Gastroesophageal sphincter (tissue), 4 donors: ENCODE results near the gene OR10H1. TPM values are rescaled to one million over a fixed set of nuclear protein-coding genes. Genes with fewer than 3 reads are reported as not detected.
A peak's percentile ranks its signal among the peaks of the same experiment; 100 is the strongest.

Experiments
- ATAC-seq: fragments of 150-250 bp; one replicate; pipeline ENCODE4 v1.9.1; 2016; ENCODE audit warnings: mild to moderate bottlenecking, moderate library complexity
- H3K27ac ChIP-seq, 4 donors: fragments of 200-600 bp; sonication (generic) in 3 of 4; 1 replicate in 3 of 4; 2 replicates in 1 of 4; pipeline ENCODE4 v1.5.1; 2016 to 2019
- H3K27me3 ChIP-seq: fragments of 200-600 bp; sonication (generic); one replicate; pipeline ENCODE4 v1.5.1; 2019
- H3K36me3 ChIP-seq, 2 donors: fragments of 200-600 bp; sonication (generic); one replicate each; pipeline ENCODE4 v1.5.1; 2019; ENCODE audit warnings: control low read depth in 1 of 2
- H3K4me1 ChIP-seq, 3 donors: fragments of 200-600 bp; sonication (generic); 1 replicate in 2 of 3; 2 replicates in 1 of 3; pipeline ENCODE4 v1.5.1; 2016 to 2019; ENCODE audit warnings: control low read depth in 2 of 3
- H3K4me3 ChIP-seq, 2 donors: fragments of 200-600 bp; sonication (generic); one replicate each; pipeline ENCODE4 v1.5.1; 2019; ENCODE audit warnings: mild to moderate bottlenecking in 1 of 2, moderate library complexity in 1 of 2
- H3K9me3 ChIP-seq, 3 donors: fragments of 200-600 bp; sonication (generic); one replicate each; pipeline ENCODE4 v1.5.1; 2017 to 2019; ENCODE audit warnings: control low read depth in 2 of 3
- EP300 ChIP-seq: sonication (generic); formaldehyde crosslinking; IDR thresholded peaks from one replicate; pipeline ENCODE4 v1.6.1; 2017; ENCODE audit warnings: antibody characterized with exemption, mild to moderate bottlenecking
- POLR2A ChIP-seq, 2 donors: fragments of 450-650 bp; IDR thresholded peaks; one replicate each; pipeline ENCODE4 v1.6.1; 2017; ENCODE audit warnings: antibody characterized with exemption in 2 of 2, mild to moderate bottlenecking in 2 of 2, moderate library complexity in 1 of 2
- POLR2AphosphoS5 ChIP-seq: sonication (generic); formaldehyde crosslinking; IDR thresholded peaks from one replicate; pipeline ENCODE4 v1.6.1; 2017; ENCODE audit warnings: antibody characterized with exemption
- WGBS, 2 donors: methylation state at CpG; one replicate each; pipeline ENCODE4 v1.1.5; 2018; ENCODE audit warnings: low coverage in 1 of 2; 5-methylcytosine and 5-hydroxymethylcytosine counted together
- total RNA-seq, 4 donors: library from RNA; depleted of rRNA; stranded (reverse); fragments of >200 nt; gene quantifications; one replicate each; pipeline ENCODE4 v1.1.0, GENCODE V29; 2016
- TF ChIP-seq, protein P1 (sequence below), 4 experiments: fragments of 200-600 bp in 2 of 4; fragments of 450-650 bp in 2 of 4; sonication (generic) in 1 of 4; IDR thresholded peaks; one replicate each; pipeline ENCODE4 v1.5.1; 2017 to 2019; ENCODE audit warnings: antibody characterized with exemption in 4 of 4, mild to moderate bottlenecking in 2 of 4, moderate library complexity in 2 of 4

Gene OR10H1
- total RNA-seq, 4 donors from 2014 or later, result not detected

DNA sequence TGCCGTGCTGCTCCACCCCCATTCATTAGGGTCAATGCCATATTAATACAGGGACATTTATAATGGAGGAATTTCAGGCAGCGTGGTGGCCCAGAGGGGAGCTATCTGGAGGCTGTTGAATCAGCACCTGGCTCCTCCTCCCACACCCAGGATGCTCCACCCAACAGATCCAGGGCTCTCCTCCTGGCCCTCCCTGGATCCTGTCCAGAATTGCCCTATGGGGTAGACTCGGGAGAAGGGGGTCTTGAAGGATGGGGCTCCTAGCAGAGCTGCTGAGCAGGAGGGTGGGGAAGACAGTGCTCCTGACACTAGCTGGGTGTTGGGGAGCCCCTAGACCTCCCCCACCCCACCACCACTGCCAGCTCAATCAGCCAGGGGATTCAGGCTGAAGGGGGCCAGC, 33.3 kb downstream of the OR10H1 start:
- Histone ChIP-seq H3K27me3 (peaks cover under 1% of the 10 kb centered on the region), H3K4me1 (peaks cover 6 to 33% (median 16%) of the 10 kb centered on the region in 3 donors), H3K9me3 (no peaks in the 10 kb centered on the region), H3K36me3 (no peaks in the 10 kb centered on the region), H3K4me3 (no peak overlapping the region), H3K27ac (no peak overlapping the region)
- TF ChIP-seq POLR2A (IDR thresholded peaks at IDR 0.05), result no peak
- TF ChIP-seq POLR2AphosphoS5, result no peak
- ATAC-seq, result no peak
- WGBS, 2 donors, result 83% methylated on average over 1 of the region's 3 CpGs; no CpG with 5 or more reads in 1 of the 2 donors

DNA sequence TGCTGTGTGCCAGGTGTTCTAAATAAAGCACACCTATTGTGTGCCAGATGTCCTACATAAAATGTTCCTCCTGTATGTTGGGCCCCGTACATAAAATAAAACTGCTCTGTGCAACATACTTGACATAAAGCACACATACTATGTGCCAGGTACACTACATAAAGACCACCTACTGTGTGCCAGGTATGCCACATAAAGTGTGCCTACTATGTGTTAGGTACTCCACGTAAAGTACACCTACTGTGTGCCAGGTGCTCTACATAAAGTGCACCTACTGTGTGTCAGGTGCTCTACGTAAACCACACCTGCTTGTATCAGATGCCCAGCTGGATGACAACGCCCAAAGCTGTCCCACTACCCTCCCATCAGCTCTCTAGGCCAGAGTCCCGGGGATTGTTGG, 33.8 kb downstream of the OR10H1 start:
- Histone ChIP-seq H3K4me3 (no peak overlapping the region), H3K4me1 (peaks cover 6 to 34% (median 16%) of the 10 kb centered on the region in 3 donors), H3K27ac (peak overlapping the region in 1 of 4 donors; percentile 80), H3K9me3 (no peaks in the 10 kb centered on the region), H3K27me3 (no peaks in the 10 kb centered on the region), H3K36me3 (no peaks in the 10 kb centered on the region)
- no peak for ATAC-seq
- TF ChIP-seq, protein P1, sequence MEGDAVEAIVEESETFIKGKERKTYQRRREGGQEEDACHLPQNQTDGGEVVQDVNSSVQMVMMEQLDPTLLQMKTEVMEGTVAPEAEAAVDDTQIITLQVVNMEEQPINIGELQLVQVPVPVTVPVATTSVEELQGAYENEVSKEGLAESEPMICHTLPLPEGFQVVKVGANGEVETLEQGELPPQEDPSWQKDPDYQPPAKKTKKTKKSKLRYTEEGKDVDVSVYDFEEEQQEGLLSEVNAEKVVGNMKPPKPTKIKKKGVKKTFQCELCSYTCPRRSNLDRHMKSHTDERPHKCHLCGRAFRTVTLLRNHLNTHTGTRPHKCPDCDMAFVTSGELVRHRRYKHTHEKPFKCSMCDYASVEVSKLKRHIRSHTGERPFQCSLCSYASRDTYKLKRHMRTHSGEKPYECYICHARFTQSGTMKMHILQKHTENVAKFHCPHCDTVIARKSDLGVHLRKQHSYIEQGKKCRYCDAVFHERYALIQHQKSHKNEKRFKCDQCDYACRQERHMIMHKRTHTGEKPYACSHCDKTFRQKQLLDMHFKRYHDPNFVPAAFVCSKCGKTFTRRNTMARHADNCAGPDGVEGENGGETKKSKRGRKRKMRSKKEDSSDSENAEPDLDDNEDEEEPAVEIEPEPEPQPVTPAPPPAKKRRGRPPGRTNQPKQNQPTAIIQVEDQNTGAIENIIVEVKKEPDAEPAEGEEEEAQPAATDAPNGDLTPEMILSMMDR (IDR thresholded peaks at IDR 0.05), result no peak
- TF ChIP-seq EP300, result no peak
- TF ChIP-seq POLR2A (IDR thresholded peaks at IDR 0.05), result no peak
- TF ChIP-seq POLR2AphosphoS5, result no peak
- WGBS, 2 donors, result 78 to 80% methylated on average over 1 to 3 of the region's 5 CpGs

DNA sequence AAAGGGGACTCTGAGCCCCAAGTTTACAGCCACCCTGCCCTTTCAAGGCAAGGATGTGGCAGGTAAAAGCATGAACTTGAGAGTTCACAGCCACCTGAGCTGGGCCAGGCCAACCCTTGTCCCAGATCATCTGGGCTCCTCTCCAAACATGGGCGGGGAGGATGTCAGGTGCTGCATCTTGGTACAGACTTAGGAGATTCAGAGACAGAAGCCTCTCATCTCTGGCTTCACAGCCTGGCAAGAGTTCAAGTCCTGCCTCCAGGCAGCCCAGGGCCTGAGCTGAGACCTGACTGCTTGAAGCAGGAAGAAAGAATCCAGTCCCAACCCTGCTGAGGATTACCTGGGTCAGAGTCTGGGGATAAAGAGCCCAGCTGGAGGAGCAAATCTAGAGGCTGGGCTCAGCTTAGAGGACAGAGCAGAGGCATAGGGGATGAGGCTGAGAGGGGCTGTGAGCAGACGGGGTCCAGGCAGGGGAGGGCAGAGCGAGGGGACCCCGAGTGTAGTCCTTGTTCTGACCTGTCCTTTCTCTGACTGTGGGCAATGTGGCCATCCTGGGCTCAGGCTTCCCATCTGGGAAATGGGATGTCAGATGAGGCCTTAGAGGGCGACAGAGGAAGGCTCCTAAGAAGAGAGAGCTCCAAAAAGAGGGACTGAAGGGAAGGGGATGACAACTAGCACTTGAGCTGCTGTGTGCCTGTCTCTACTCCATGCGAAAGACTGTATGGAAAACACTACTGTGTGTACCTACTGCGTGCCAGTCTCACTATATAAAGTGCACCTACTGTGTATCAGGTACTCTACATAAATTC, 34.6 kb downstream of the OR10H1 start:
- H3K36me3 ChIP-seq, result no peaks in the 10 kb centered on the region
- ATAC-seq, result no peak
- H3K27me3 ChIP-seq, result no peaks in the 10 kb centered on the region
- H3K4me3 ChIP-seq, result no peak overlapping the region
- peaks cover 6 to 34% (median 16%) of the 10 kb centered on the region in 3 donors for H3K4me1 ChIP-seq
- no peak for TF ChIP-seq POLR2A (IDR thresholded peaks at IDR 0.05)
- no peak for TF ChIP-seq POLR2AphosphoS5
- TF ChIP-seq EP300, result no peak
- TF ChIP-seq, protein P1 (IDR thresholded peaks at IDR 0.05), result no peak
- H3K27ac ChIP-seq, result peak overlapping the region; percentile 35 to 89 (median 81)
- 71% methylated on average over 4 of the region's 7 CpGs; no CpG with 5 or more reads in 1 of the 2 donors for WGBS, 2 donors
- H3K9me3 ChIP-seq, result no peaks in the 10 kb centered on the region

DNA sequence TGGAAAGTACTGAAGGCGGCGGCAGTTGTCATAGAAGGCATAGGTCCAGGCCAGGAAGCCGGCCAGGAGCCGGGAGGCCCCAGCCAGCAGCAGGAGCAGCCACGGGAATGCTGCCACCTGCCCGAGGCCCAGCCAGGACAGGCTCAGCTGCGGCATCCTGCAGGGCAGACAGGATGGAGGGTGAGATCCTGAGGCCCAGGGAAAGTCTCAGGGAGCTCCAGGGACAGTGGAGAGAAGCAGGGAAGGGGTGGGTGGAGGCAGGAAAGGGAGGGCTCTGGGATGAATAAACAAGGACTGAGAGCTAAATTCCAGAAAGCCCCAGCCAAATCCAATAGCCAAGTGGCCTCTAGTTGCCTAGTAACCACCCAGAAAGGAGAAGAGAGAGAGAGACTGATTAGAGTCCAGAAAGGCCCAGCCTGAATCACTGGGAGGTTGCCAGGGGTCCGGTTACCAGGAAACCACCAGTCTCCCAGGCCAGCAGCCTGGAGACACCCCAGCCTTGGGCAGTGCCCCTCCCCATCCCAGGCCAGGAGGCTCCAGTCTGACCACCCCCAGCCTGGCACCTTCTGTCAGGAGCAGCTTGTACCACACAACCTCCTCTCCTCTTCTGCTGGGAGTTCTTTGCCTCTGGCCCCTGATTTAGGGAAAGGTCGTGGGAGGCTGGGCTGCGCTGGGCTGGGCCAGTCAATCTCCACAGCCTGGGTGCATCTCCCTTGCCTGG, 35.5 kb downstream of the OR10H1 start:
- Histone ChIP-seq H3K27me3 (no peaks in the 10 kb centered on the region), H3K36me3 (no peaks in the 10 kb centered on the region), H3K27ac (peak overlapping the region; percentile 35 to 89 (median 81)), H3K4me3 (peak overlapping the region in 1 of 2 donors; percentile 10), H3K4me1 (peaks cover 6 to 34% (median 16%) of the 10 kb centered on the region in 3 donors), H3K9me3 (no peaks in the 10 kb centered on the region)
- peak; percentile 93 for ATAC-seq
- TF ChIP-seq EP300 (no peak), POLR2AphosphoS5 (peak; percentile 29), POLR2A (IDR thresholded peaks at IDR 0.05) (no peak)
- WGBS, 2 donors, result 0 to 12% methylated on average over 1 to 3 of the region's 10 CpGs

DNA sequence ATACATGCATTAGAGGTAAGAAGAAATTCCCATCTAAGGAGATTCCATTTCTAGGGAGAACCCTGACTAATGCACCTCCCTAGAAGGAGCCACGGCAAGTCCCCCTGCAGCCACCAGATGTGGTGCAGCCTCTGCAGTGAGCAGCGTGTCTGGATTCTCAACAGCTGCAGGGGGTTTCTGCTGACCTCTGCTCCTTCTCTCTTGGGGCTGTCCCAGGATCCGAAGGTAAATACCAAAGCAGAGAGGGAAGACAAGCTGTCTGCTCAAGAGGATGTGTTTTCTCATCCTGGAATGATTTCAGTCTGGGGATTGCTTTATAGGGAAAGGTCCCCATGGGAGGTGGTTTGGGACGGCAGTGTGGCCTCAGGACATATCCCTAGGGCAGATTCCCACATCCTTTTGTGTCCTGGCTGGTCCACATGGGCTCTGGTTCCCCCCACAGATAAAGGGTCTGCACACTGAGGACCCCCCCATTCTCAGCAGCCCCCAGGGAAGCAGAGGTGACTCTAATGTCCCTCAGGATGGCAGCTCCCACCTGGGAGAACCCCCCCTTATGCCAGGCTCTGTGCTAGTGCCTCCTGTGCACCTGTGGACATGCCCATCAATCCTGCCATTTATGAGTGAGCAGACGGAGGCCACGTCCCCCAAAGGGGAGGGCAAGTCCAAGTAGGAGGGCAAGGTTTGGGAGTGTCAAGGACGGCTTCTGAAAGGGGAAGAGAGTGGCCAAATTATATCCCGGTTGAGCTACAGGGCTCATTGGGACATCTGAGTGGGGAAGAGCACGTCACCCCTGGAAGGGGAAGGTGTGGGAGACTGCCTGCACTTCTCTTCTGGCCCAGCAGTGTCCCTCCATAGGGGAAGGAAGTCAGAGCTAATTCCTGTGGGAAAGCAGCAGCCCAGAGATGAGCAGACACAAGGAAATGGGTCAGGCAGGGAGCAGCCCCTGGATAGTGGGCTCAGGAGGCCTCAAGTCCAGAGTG, 38.2 kb downstream of the OR10H1 start:
- no peaks in the 10 kb centered on the region for H3K36me3 ChIP-seq
- H3K4me3 ChIP-seq, result no peak overlapping the region
- no peak overlapping the region for H3K27ac ChIP-seq
- H3K9me3 ChIP-seq, result no peaks in the 10 kb centered on the region
- ATAC-seq, result no peak
- H3K27me3 ChIP-seq, result no peaks in the 10 kb centered on the region
- no peak for TF ChIP-seq POLR2AphosphoS5
- TF ChIP-seq, protein P1 (IDR thresholded peaks at IDR 0.05), result no peak
- peaks cover 6 to 34% (median 16%) of the 10 kb centered on the region in 3 donors for H3K4me1 ChIP-seq
- WGBS, 2 donors, result 40 to 76% methylated on average over 1 to 3 of the region's 9 CpGs
